Small intestine (tissue), 7 donors: ENCODE measurements around the gene SUCNR1. TPM values are rescaled to one million over a fixed set of nuclear protein-coding genes. Genes with fewer than 3 reads are reported as not detected.

Source experiments
- DNase-seq, 2 donors: peaks; one replicate each; pipeline versions ENCODE4 v3.0.0 to v3.0.0-alpha.2; 2013
- FAIRE-seq: peaks from 2 replicates; lab custom pipeline; 2012; peaks lifted over from hg19 to GRCh38; lab: Jason Lieb, UNC
- H3K27ac ChIP-seq, 3 donors: one replicate each; pipeline ENCODE4 v1.5.1; 2013; ENCODE audit warnings: low read length in 2 of 3, mild to moderate bottlenecking in 2 of 3, control low read depth in 1 of 3, inconsistent platforms in 1 of 3, low read depth in 1 of 3, moderate library complexity in 1 of 3
- H3K27me3 ChIP-seq, 3 donors: one replicate each; pipeline ENCODE4 v1.6.1; 2013; ENCODE audit warnings: low read length in 3 of 3, inconsistent platforms in 1 of 3; ENCODE audit not compliant: control insufficient read depth in 3 of 3, insufficient read depth in 3 of 3
- H3K36me3 ChIP-seq, 3 donors: one replicate each; pipeline ENCODE4 v1.6.1; 2013; ENCODE audit warnings: low read length in 3 of 3, inconsistent platforms in 1 of 3, low read depth in 1 of 3, mild to moderate bottlenecking in 1 of 3, moderate library complexity in 1 of 3; ENCODE audit not compliant: control insufficient read depth in 3 of 3, insufficient read depth in 2 of 3
- H3K4me1 ChIP-seq, 3 donors: one replicate each; pipeline ENCODE4 v1.6.1; 2013; ENCODE audit warnings: low read length in 2 of 3, inconsistent platforms in 1 of 3, low read depth in 1 of 3, mild to moderate bottlenecking in 1 of 3, moderate library complexity in 1 of 3; ENCODE audit not compliant: control insufficient read depth in 3 of 3, insufficient read depth in 2 of 3
- H3K4me3 ChIP-seq, 3 donors: one replicate each; pipeline ENCODE4 v1.5.1; 2013; ENCODE audit warnings: low read length in 3 of 3, control low read depth in 1 of 3, inconsistent platforms in 1 of 3, low read depth in 1 of 3, mild to moderate bottlenecking in 1 of 3, moderate library complexity in 1 of 3
- H3K9me3 ChIP-seq, 2 donors: one replicate each; pipeline ENCODE4 v1.6.1; 2013; ENCODE audit warnings: low read depth in 1 of 2, low read length in 1 of 2; ENCODE audit not compliant: control insufficient read depth in 2 of 2, insufficient read depth in 1 of 2
- WGBS, 3 donors: extraction: QIAGEN DNeasy Blood & Tissue Kit; methylation state at CpG; one replicate each; pipeline ENCODE4 v1.1.7; 2013; 5-methylcytosine and 5-hydroxymethylcytosine counted together
- polyA plus RNA-seq, 4 donors: library from polyadenylated mRNA; stranded (reverse) in 3 of 4; unstranded in 1 of 4; fragments of 200-250 nt in 3 of 4; fragments of 120-200 nt in 1 of 4; gene quantifications; one replicate each; pipeline versions ENCODE4 v1.2.1 to v1.2.3, GENCODE V29; 2013
- donor health status: healthy with polysubstance abuse.
- donor health status: control.
- donor health status: control.
- donor health status: Bipolar disorder and iron deficiency.
- donor health status: healthy.

SUCNR1 gene
- polyA plus RNA-seq, 4 donors: 0.22 to 0.89 (median 0.36) TPM

DNA sequence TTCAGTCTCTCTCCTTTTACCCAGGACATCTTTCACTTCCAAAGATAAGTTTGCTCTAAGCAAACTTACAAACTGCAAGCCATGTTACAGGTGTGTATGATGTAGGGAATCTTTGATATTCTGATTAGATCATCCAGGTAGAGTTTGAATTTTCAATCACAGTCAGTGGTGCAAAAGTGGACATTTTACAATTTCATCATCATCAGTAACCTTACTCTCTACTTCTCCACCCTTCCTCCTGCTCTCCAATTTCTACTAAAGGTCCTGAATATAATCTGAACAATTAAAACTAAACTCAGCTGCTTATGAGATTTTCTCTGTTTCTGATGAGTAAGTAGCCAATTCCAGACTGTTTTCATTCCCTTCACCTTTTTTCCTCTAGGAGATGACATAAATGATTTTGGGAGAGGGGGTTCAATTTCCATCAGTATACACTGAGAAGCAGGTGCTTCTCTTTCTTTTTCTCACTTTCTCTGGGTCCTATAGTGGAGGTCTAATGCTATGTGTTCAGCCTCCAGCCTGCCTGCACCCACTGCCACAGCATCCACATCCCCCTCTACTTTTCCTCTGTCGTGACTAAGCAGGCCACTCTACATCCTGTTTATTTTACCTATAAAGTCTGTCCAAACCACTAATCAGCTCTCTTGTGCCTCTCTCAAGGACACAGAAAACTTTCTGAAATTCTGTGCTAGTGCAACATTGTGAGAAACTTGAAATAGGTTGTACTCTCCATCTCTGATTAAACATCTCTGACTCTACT, 27.6 kb downstream of the SUCNR1 start:
- no peaks in the 10 kb centered on the region for H3K27me3 ChIP-seq
- H3K9me3 ChIP-seq: no peaks in the 10 kb centered on the region
- H3K4me1 ChIP-seq: no peaks in the 10 kb centered on the region
- WGBS, 3 donors: 33 to 76% (median 43%) methylated on average over 1 of the region's 1 CpG
- DNase-seq (no peak), FAIRE-seq (no peak)
- no peak overlapping the region for H3K4me3 ChIP-seq
- no peak overlapping the region for H3K27ac ChIP-seq
- H3K36me3 ChIP-seq: no peaks in the 10 kb centered on the region

DNA sequence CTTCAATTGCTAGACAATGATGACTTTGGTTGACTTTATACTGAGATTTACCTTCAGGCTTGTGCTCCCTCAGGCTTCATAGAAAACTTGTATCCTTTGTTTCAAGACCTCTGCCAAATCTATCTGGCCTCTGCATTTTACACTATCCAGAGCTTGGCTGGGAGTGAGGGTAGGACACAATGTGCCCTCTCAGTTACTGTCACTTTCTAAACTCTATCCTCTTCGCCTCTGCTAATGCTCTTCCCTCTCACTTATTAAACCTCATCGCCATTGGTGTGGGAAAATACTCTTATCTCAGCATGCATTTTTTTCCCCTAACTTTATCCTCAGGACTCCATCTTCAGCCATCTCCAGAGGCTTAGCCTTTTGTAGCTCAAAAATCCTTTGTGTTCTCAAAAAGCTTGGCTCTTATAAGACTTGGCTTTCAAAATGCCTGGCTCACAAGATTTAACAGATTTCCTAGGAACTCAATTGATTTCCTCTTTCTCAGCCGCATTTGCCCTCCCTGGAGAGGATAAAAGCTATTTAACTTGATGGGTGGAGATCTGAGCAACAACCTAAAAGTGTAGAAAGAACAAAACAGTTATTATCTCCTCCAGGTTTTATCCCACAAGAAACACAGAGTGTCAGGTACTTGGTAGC, 28.3 kb downstream of the SUCNR1 start:
- FAIRE-seq (no peak), DNase-seq (no peak)
- no peaks in the 10 kb centered on the region for H3K27me3 ChIP-seq
- H3K27ac ChIP-seq: no peak overlapping the region
- no peaks in the 10 kb centered on the region for H3K4me1 ChIP-seq
- H3K9me3 ChIP-seq: no peaks in the 10 kb centered on the region
- 68 to 94% (median 84%) methylated on average over 3 of the region's 3 CpGs for WGBS, 3 donors
- no peak overlapping the region for H3K4me3 ChIP-seq
- H3K36me3 ChIP-seq: no peaks in the 10 kb centered on the region

DNA sequence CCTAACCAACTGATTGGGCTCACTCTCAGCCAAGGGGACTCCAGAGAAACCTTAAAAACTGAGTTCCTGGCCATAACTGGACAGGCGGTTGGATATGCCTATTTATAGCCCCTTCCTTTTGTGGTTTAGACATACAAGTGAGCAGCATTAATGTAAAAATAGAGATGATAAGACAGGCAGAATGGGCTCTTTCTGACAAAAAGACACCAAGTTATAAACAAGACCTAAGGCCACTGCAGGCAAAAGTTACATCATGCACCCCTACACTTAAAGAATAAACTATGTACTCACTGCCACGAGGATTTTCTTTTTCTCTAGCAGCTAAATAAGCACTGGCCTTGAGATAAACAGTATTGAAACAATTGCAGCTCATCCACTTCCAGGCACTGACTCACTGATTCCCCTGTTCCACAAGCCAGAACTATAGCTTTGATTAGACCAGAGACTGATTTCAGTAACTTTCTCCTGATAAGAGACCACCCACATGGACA, 30.1 kb downstream of the SUCNR1 start:
- Histone ChIP-seq H3K4me1 (no peaks in the 10 kb centered on the region), H3K27ac (peak overlapping the region in 1 of 3 donors; percentile 15), H3K9me3 (no peaks in the 10 kb centered on the region), H3K4me3 (no peak overlapping the region), H3K27me3 (no peaks in the 10 kb centered on the region), H3K36me3 (no peaks in the 10 kb centered on the region)
- 31 to 56% (median 53%) methylated on average over 2 of the region's 2 CpGs for WGBS, 3 donors
- DNase-seq (no peak), FAIRE-seq (no peak)

DNA sequence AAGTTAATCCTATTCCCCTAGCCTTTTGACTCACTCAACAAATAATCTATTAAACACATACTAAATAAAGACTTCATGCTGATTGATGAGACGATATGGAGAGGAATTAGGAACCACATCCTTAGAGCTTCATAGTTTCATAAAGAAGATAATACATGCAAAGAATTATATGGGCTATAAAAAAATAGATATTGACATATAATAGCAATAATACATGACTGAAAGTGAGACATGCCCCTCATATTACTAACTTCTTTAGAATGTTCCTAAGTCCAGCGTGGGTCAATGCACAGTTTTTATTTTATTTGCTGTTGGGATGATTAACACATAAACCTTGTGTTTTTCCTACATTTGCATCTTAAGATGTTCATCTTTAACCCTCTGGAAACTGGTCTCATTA, 32.2 kb downstream of the SUCNR1 start:
- no peak for DNase-seq
- no peaks in the 10 kb centered on the region for H3K27me3 ChIP-seq
- no peaks in the 10 kb centered on the region for H3K36me3 ChIP-seq
- no peaks in the 10 kb centered on the region for H3K9me3 ChIP-seq
- H3K27ac ChIP-seq: no peak overlapping the region
- 89 to 92% (median 91%) methylated on average over 2 of the region's 2 CpGs for WGBS, 3 donors
- FAIRE-seq: no peak
- H3K4me3 ChIP-seq: no peak overlapping the region
- no peaks in the 10 kb centered on the region for H3K4me1 ChIP-seq

- Histone ChIP-seq H3K9me3 (peaks cover 0 to 4% of the 10 kb centered on the region in 2 donors), H3K27me3 (no peaks in the 10 kb centered on the region), H3K4me3 (no peak overlapping the region), H3K4me1 (no peaks in the 10 kb centered on the region), H3K36me3 (no peaks in the 10 kb centered on the region), H3K27ac (no peak overlapping the region)
- no peak for FAIRE-seq
- 93 to 97% (median 93%) methylated on average over 2 of the region's 2 CpGs for WGBS, 3 donors
- no peak for DNase-seq
Observed at GRCh38 chr3:151906751-151907150, 33.3 kb downstream of the SUCNR1 start.

DNA sequence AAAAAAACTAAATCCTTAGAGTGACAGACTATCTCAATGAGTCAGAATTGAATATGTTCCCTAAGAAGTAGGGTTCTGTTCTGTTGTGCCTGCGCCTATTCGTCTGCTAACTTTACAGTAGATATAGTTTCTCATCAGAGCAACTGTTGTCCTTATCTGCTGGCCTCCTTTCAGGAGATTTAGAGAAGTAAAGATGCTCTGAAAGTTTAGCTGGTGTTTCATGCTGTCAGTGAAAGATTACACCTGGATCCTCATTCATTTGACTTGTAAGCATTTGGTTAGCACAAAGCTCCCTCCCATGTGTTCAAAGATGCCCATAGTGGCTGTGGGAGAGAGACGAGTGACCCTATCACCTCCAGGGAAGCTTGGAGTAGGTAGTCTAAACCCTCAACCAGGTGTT, 35.0 kb downstream of the SUCNR1 start:
- H3K9me3 ChIP-seq: peaks cover 0 to 4% of the 10 kb centered on the region in 2 donors
- 94 to 97% (median 94%) methylated on average over 3 of the region's 3 CpGs for WGBS, 3 donors
- FAIRE-seq: no peak

GRCh38 chr3:151909681-151910405, 36.4 kb downstream of the SUCNR1 start:
- no peaks in the 10 kb centered on the region for H3K36me3 ChIP-seq
- DNase-seq: no peak
- peaks cover 0 to 4% of the 10 kb centered on the region in 2 donors for H3K9me3 ChIP-seq
- 3 to 82% (median 37%) methylated on average over 1 of the region's 1 CpG for WGBS, 3 donors
- H3K4me1 ChIP-seq: no peaks in the 10 kb centered on the region
- no peak overlapping the region for H3K4me3 ChIP-seq
- H3K27me3 ChIP-seq: no peaks in the 10 kb centered on the region
- no peak for FAIRE-seq
- H3K27ac ChIP-seq: no peak overlapping the region

More for the DNA sequence above, 35.0 kb downstream of the SUCNR1 start:
- H3K27me3 ChIP-seq: no peaks in the 10 kb centered on the region
- no peak overlapping the region for H3K4me3 ChIP-seq
- no peak overlapping the region for H3K27ac ChIP-seq
- no peaks in the 10 kb centered on the region for H3K36me3 ChIP-seq
- H3K4me1 ChIP-seq: no peaks in the 10 kb centered on the region
- DNase-seq: no peak

- DNase-seq (no peak), FAIRE-seq (no peak)
- Histone ChIP-seq H3K9me3 (peaks cover 0 to 4% of the 10 kb centered on the region in 2 donors), H3K4me3 (no peak overlapping the region), H3K4me1 (no peaks in the 10 kb centered on the region), H3K36me3 (no peaks in the 10 kb centered on the region), H3K27ac (no peak overlapping the region), H3K27me3 (no peaks in the 10 kb centered on the region)
- WGBS, 3 donors: 77 to 92% (median 82%) methylated on average over 1 of the region's 1 CpG
Observed at GRCh38 chr3:151911462-151911861, 38.0 kb downstream of the SUCNR1 start.
